H1 (cell line): Measurements from ENCODE around the gene C19orf53. TPM values are rescaled to one million over a fixed set of nuclear protein-coding genes. Genes with fewer than 3 reads are reported as not detected.

ENCODE experiments used
- CTCF ChIA-PET: fragments of 300-600 bp; sonication (Branson Sonifier 250); formaldehyde crosslinking; loops from one replicate; lab custom pipeline; 2021; ENCODE audit not compliant: partially characterized antibody; lab: Charles Lee
- POLR2A ChIA-PET: fragments of 300-600 bp; sonication (Branson Sonifier 250); formaldehyde crosslinking; loops from one replicate; lab custom pipeline; 2021; ENCODE audit warnings: inconsistent platforms; ENCODE audit not compliant: partially characterized antibody; lab: Charles Lee
- DNase-seq, 2 experiments: peaks; one replicate each; pipeline versions ENCODE4 v3.0.0 to v3.0.0-alpha.2; 2010 to 2022; ENCODE audit warnings: low spot score in 2 of 2, low read depth in 1 of 2, mixed read lengths in 1 of 2
- FAIRE-seq: peaks from 2 replicates; lab custom pipeline; 2011; peaks lifted over from hg19 to GRCh38; lab: Jason Lieb, UNC
- H2AFZ ChIP-seq: 2 replicates; pipeline ENCODE4 v1.8.1; 2012; ENCODE audit warnings: low read length, inconsistent platforms
- H2AK5ac ChIP-seq: 2 replicates; pipeline ENCODE4 v1.6.1; 2013; ENCODE audit warnings: low read depth, low read length
- H2BK120ac ChIP-seq: replicated peaks from 2 replicates; pipeline ENCODE3; 2013; ENCODE audit warnings: low read depth, low read length, inconsistent platforms
- H2BK12ac ChIP-seq: 2 replicates; pipeline ENCODE4 v1.6.1; 2013; ENCODE audit warnings: low read depth, low read length
- H2BK15ac ChIP-seq: 2 replicates; pipeline ENCODE4 v1.6.1; 2013; ENCODE audit warnings: low read length
- H2BK20ac ChIP-seq: 2 replicates; pipeline ENCODE4 v1.6.1; 2013; ENCODE audit warnings: low read length
- H2BK5ac ChIP-seq: 2 replicates; pipeline ENCODE4 v1.6.1; 2013; ENCODE audit warnings: low read depth, low read length
- H3K14ac ChIP-seq: 2 replicates; pipeline ENCODE4 v1.6.1; 2013; ENCODE audit warnings: inconsistent platforms; ENCODE audit not compliant: insufficient read length
- H3K18ac ChIP-seq: 2 replicates; pipeline ENCODE4 v1.6.1; 2013; ENCODE audit warnings: low read length; ENCODE audit errors: extremely low read depth
- H3K23ac ChIP-seq: 2 replicates; pipeline ENCODE4 v1.6.1; 2013; ENCODE audit warnings: inconsistent platforms; ENCODE audit not compliant: insufficient read length
- H3K23me2 ChIP-seq: 2 replicates; pipeline ENCODE4 v1.6.1; 2013; ENCODE audit warnings: low read depth, low read length
- H3K27ac ChIP-seq: 2 replicates; pipeline ENCODE4 v1.6.1; 2011; ENCODE audit warnings: low read depth, low read length, inconsistent platforms
- H3K27me3 ChIP-seq, 4 experiments: replicated peaks in 1 of 4; 1 replicate in 1 of 4; 2 replicates in 3 of 4; pipeline versions ENCODE4 v1.6.1 to v1.8.1; 2011 to 2013; ENCODE audit warnings: low read length in 3 of 4, mild to moderate bottlenecking in 3 of 4, inconsistent platforms in 2 of 4, mixed read lengths in 2 of 4, moderate library complexity in 1 of 4; ENCODE audit not compliant: control insufficient read depth in 3 of 4, insufficient read depth in 3 of 4; ENCODE audit errors: extremely low read depth in 1 of 4
- H3K36me3 ChIP-seq, 4 experiments: 2 replicates each; pipeline versions ENCODE4 v1.6.1 to v1.8.1; 2011 to 2013; ENCODE audit warnings: mild to moderate bottlenecking in 4 of 4, low read length in 3 of 4, moderate library complexity in 2 of 4, control low read depth in 1 of 4, inconsistent platforms in 1 of 4; ENCODE audit not compliant: insufficient read depth in 4 of 4, control insufficient read depth in 2 of 4
- H3K4ac ChIP-seq: replicated peaks from 2 replicates; pipeline ENCODE3; 2013; ENCODE audit warnings: low read length, low read depth, mixed read lengths, inconsistent platforms; ENCODE audit not compliant: insufficient read length
- H3K4me1 ChIP-seq, 4 experiments: replicated peaks in 1 of 4; 1 replicate in 1 of 4; 2 replicates in 3 of 4; pipeline versions ENCODE4 v1.6.1 to v1.8.1; 2011 to 2013; ENCODE audit warnings: low read length in 3 of 4, inconsistent platforms in 2 of 4, mixed read lengths in 1 of 4; ENCODE audit not compliant: insufficient read depth in 4 of 4, control insufficient read depth in 3 of 4
- H3K4me2 ChIP-seq, 2 experiments: 2 replicates each; pipeline versions ENCODE4 v1.6.1 to v1.8.1; 2011 to 2013; ENCODE audit warnings: low read depth in 2 of 2, low read length in 2 of 2, control low read depth in 1 of 2, inconsistent platforms in 1 of 2, mild to moderate bottlenecking in 1 of 2; ENCODE audit not compliant: insufficient read depth in 1 of 2
- H3K4me3 ChIP-seq, 4 experiments: fragments of 200-600, 300-600 bp in 1 of 4; sonication (generic), shearing (Covaris generic), sonication (Bioruptor Twin) in 1 of 4; 2 replicates each; pipeline versions ENCODE4 v1.5.1 to v1.8.1; 2011 to 2016; ENCODE audit warnings: low read length in 4 of 4, low read depth in 3 of 4, control low read depth in 2 of 4, inconsistent platforms in 2 of 4, mild to moderate bottlenecking in 2 of 4, mixed read lengths in 1 of 4, moderate library complexity in 1 of 4; ENCODE audit not compliant: insufficient read depth in 2 of 4; ENCODE audit errors: extremely low read depth in 1 of 4
- H3K56ac ChIP-seq: replicated peaks from 2 replicates; pipeline ENCODE3; 2013; ENCODE audit warnings: low read depth, mild to moderate bottlenecking, mixed read lengths, low read length, inconsistent platforms; ENCODE audit not compliant: insufficient read length
- H3K79me1 ChIP-seq: 2 replicates; pipeline ENCODE4 v1.6.1; 2013; ENCODE audit warnings: low read depth, low read length, control low read depth
- H3K79me2 ChIP-seq, 2 experiments: 2 replicates each; pipeline versions ENCODE4 v1.6.1 to v1.8.1; 2012 to 2013; ENCODE audit warnings: low read length in 2 of 2, mild to moderate bottlenecking in 2 of 2, inconsistent platforms in 1 of 2; ENCODE audit not compliant: insufficient read depth in 2 of 2, control insufficient read depth in 1 of 2
- H3K9ac ChIP-seq, 4 experiments: replicated peaks in 1 of 4; 1 replicate in 1 of 4; 2 replicates in 3 of 4; pipeline versions ENCODE4 v1.6.1 to v1.8.1; 2011 to 2013; ENCODE audit warnings: low read depth in 3 of 4, low read length in 3 of 4, control low read depth in 2 of 4, mild to moderate bottlenecking in 2 of 4, moderate library complexity in 2 of 4, inconsistent platforms in 1 of 4; ENCODE audit errors: extremely low read depth in 1 of 4
- H3K9me3 ChIP-seq, 2 experiments: 2 replicates each; pipeline versions ENCODE4 v1.6.1 to v1.8.1; 2012 to 2013; ENCODE audit warnings: mild to moderate bottlenecking in 2 of 2, moderate library complexity in 2 of 2, control low read depth in 1 of 2, inconsistent platforms in 1 of 2, low read depth in 1 of 2, low read length in 1 of 2, mixed read lengths in 1 of 2; ENCODE audit not compliant: insufficient read depth in 2 of 2
- H4K20me1 ChIP-seq, 2 experiments: replicated peaks in 1 of 2; 2 replicates each; pipeline versions ENCODE3 to v1.8.1; 2011 to 2013; ENCODE audit warnings: inconsistent platforms in 2 of 2, low read length in 2 of 2, mild to moderate bottlenecking in 1 of 2; ENCODE audit not compliant: insufficient read depth in 2 of 2, control insufficient read depth in 1 of 2
- H4K5ac ChIP-seq: 2 replicates; pipeline ENCODE4 v1.6.1; 2013; ENCODE audit warnings: low read length, low read depth, mixed read lengths, inconsistent platforms; ENCODE audit not compliant: insufficient read length
- H4K8ac ChIP-seq: 2 replicates; pipeline ENCODE4 v1.8.0; 2013; ENCODE audit warnings: mild to moderate bottlenecking, moderate library complexity, low read length, inconsistent platforms; ENCODE audit not compliant: insufficient read depth; ENCODE audit errors: extremely low read depth
- H4K91ac ChIP-seq: replicated peaks from 2 replicates; pipeline ENCODE3; 2013; ENCODE audit warnings: low read length, mixed read lengths, inconsistent platforms; ENCODE audit not compliant: insufficient read length
- ASH2L ChIP-seq: fragments of 200-600, 300-600 bp; sonication (generic); IDR thresholded peaks from one replicate; pipeline ENCODE4 v1.7.1; 2017; ENCODE audit warnings: low read length
- CBX5 ChIP-seq: fragments of 300-800, 300-1000 bp; sonication (generic); IDR thresholded peaks from 2 replicates; pipeline ENCODE4 v1.7.1; 2016; ENCODE audit warnings: antibody characterized with exemption, low read length, low read depth
- CBX8 ChIP-seq: fragments of 300-800, 300-1000 bp; sonication (generic); IDR thresholded peaks from 2 replicates; pipeline ENCODE4 v1.7.1; 2016; ENCODE audit warnings: low read depth, low read length, borderline replicate concordance
- EP300 ChIP-seq, 2 experiments: IDR thresholded peaks; 1 replicate in 1 of 2; 2 replicates in 1 of 2; pipeline ENCODE4 v1.6.1; 2011 to 2012; ENCODE audit warnings: low read depth in 2 of 2, low read length in 2 of 2, mild to moderate bottlenecking in 2 of 2, borderline replicate concordance in 1 of 2, inconsistent platforms in 1 of 2, moderate library complexity in 1 of 2
- GABPA ChIP-seq: IDR thresholded peaks from 2 replicates; pipeline ENCODE4 v1.6.1; 2011; ENCODE audit warnings: mild to moderate bottlenecking, low read length, moderate library complexity, borderline replicate concordance; ENCODE audit not compliant: insufficient read depth
- JUN ChIP-seq: IDR thresholded peaks from 2 replicates; pipeline ENCODE4 v1.6.1; 2011; ENCODE audit warnings: low read depth, mild to moderate bottlenecking, improper control_type of control experiment, low read length
- RNF2 ChIP-seq: fragments of 200-900, 300-1000 bp; sonication (generic); IDR thresholded peaks from 2 replicates; pipeline ENCODE4 v1.7.1; 2016; ENCODE audit warnings: borderline replicate concordance, low read depth, mild to moderate bottlenecking, antibody characterized with exemption, low read length; ENCODE audit not compliant: poor library complexity, severe bottlenecking; ENCODE audit errors: missing control alignments
- SIX5 ChIP-seq: IDR thresholded peaks from 2 replicates; pipeline ENCODE4 v1.6.1; 2011; ENCODE audit warnings: mild to moderate bottlenecking, low read depth, low read length
- SRF ChIP-seq: IDR thresholded peaks from 2 replicates; pipeline ENCODE4 v1.6.1; 2011; ENCODE audit warnings: mild to moderate bottlenecking, low read depth, low read length, moderate library complexity
- SUZ12 ChIP-seq: fragments of 200-600 bp; sonication (generic); IDR thresholded peaks from 2 replicates; pipeline ENCODE4 v1.6.1; 2012; ENCODE audit warnings: mild to moderate bottlenecking, inconsistent platforms, low read length, moderate library complexity, mixed read lengths
- WGBS, 2 experiments: shearing (Covaris generic) in 1 of 2; methylation state at CpG; one replicate each; pipeline versions ENCODE4 v1.1.6 to v1.1.7; 2013 to 2015; ENCODE audit warnings: low lambda C conversion rate in 2 of 2, mixed read lengths in 2 of 2, inconsistent platforms in 1 of 2, low coverage in 1 of 2, missing lambda C conversion rate in 1 of 2; ENCODE audit not compliant: insufficient replicate concordance in 2 of 2, insufficient coverage in 1 of 2, insufficient read length in 1 of 2; ENCODE audit errors: extremely low coverage in 1 of 2, missing lambda C conversion rate in 1 of 2; 5-methylcytosine and 5-hydroxymethylcytosine counted together
- polyA plus RNA-seq, 7 experiments: library from polyadenylated mRNA; depleted of rRNA in 3 of 7; stranded (reverse) in 5 of 7; unstranded in 2 of 7; fragments of >200 nt in 5 of 7; fragments of 200-250 nt in 2 of 7; gene quantifications; 1 replicate in 5 of 7; 2 replicates in 1 of 7; 4 replicates in 1 of 7; pipeline versions ENCODE4 v1.2.1 to v1.2.3, GENCODE V29; 2011 to 2013; ENCODE audit warnings: missing spikeins in 2 of 7, mixed read lengths in 2 of 7
- total RNA-seq: library from RNA; stranded (reverse); fragmentation: NEBNext Ultra II Directional; extraction: Animal tissue kit (Norgen Biotek cat#: 25700); gene quantifications from 2 replicates; pipeline ENCODE4 v1.2.1, GENCODE V29; 2021
- TF ChIP-seq, protein P1 (sequence below): IDR thresholded peaks from 2 replicates; pipeline ENCODE4 v1.6.1; 2011; ENCODE audit warnings: low read length, improper control_type of control experiment

The C19orf53 gene
- total and polyA plus RNA-seq, 2 of the 8 experiments (the other 6 are each of a cell fraction or from before 2014, with no cell fraction given), result 104 to 169 TPM

DNA sequence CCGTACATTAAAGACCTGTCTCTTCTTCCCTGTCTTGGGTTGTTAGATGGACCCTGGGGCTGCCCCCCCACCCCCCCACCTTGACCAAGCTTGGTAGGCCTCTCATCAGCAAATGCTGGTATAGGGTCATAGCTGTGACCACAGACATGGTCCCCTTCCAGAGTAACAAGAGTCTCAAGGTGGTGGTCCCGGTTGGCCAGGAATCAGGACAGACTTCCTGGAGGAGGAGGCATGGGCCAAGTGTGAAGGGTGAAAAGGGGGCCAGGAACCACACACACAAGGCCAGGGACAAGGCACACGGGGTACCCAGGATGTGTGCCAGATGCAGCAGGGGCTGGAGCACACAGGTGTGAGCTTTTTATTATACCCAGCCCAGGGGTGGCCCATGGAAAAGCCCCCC lies 11.0 kb upstream of the C19orf53 start:
- no peak overlapping the region for H2BK12ac ChIP-seq
- no peak overlapping the region for H4K91ac ChIP-seq
- H2BK15ac ChIP-seq, result no peak overlapping the region
- H2BK120ac ChIP-seq, result no peak overlapping the region
- H3K4me1 ChIP-seq, result peaks cover 0 to 9% (median 2%) of the 10 kb centered on the region in 4 experiments; a peak in 3 of 7 replicates
- peaks cover 7% of the 10 kb centered on the region; the same call in 1 of the 2 replicates for H3K23me2 ChIP-seq
- FAIRE-seq, result no peak
- WGBS, 2 experiments, result 95% methylated on average over 3 of the region's 3 CpGs; no CpG with 5 or more reads in 1 of the 2 experiments
- POLR2A ChIA-PET, result interaction anchor here (1.3 to 6.7 kb wide), 3 partner anchors 11 to 62 kb away, joined by 3 to 39 read pairs (median 3); partner anchors contain the start of gene C19orf53
- peaks cover 0 to 1% of the 10 kb centered on the region in 2 experiments for H4K20me1 ChIP-seq
- no peak overlapping the region for H4K8ac ChIP-seq
- TF ChIP-seq CBX5 (no peak), CBX8 (no peak), SRF (no peak), ASH2L (no peak), RNF2 (no peak), GABPA (no peak), SIX5 (no peak), JUN (no peak), EP300 (IDR thresholded peaks at IDR 0.05; ENCODE audit: borderline replicate concordance in 1 of 2, low read depth in 2 of 2, low read length in 2 of 2) (no peak), SUZ12 (no peak)
- TF ChIP-seq, protein P1, sequence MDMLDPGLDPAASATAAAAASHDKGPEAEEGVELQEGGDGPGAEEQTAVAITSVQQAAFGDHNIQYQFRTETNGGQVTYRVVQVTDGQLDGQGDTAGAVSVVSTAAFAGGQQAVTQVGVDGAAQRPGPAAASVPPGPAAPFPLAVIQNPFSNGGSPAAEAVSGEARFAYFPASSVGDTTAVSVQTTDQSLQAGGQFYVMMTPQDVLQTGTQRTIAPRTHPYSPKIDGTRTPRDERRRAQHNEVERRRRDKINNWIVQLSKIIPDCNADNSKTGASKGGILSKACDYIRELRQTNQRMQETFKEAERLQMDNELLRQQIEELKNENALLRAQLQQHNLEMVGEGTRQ, result no peak
- TF ChIP-seq, all 59 proteins: peak for 0
- Histone ChIP-seq H3K4me3 (no peak overlapping the region), H3K27ac (no peak overlapping the region), H3K79me1 (no peaks in the 10 kb centered on the region), H3K9me3 (no peaks in the 10 kb centered on the region), H2BK20ac (no peak overlapping the region), H3K56ac (no peak overlapping the region), H3K9ac (no peak overlapping the region), H2AK5ac (no peak overlapping the region), H2BK5ac (no peak overlapping the region), H3K14ac (no peak overlapping the region), H3K4ac (no peak overlapping the region), H2AFZ (no peak overlapping the region), H3K4me2 (no peak overlapping the region; a peak in 1 of 4 replicates), H3K27me3 (no peaks in the 10 kb centered on the region; a peak in 1 of 7 replicates), H3K36me3 (peaks cover 0 to 34% (median 10%) of the 10 kb centered on the region in 4 experiments; a peak in 6 of 8 replicates), H3K23ac (no peak overlapping the region), H3K79me2 (no peaks in the 10 kb centered on the region), H4K5ac (no peak overlapping the region), H3K18ac (no peak overlapping the region)
- CTCF ChIA-PET, result interaction anchor here (0.8 kb wide), 1 partner anchor 14 kb away, joined by 3 read pairs; no protein-coding TSS in a partner anchor
- no peak for DNase-seq
